OCI-LY1 (cell line): Measurements from ENCODE around the gene KIF16B.

Source experiments
- H2AFZ ChIP-seq: fragments of 200-600 bp; sonication (generic), shearing (Covaris generic); 2 replicates; pipeline ENCODE4 v1.6.0; 2014; ENCODE audit warnings: antibody characterized with exemption, mild to moderate bottlenecking, low read length
- H3F3A ChIP-seq: fragments of 200-600 bp; sonication (generic), shearing (Covaris generic); 2 replicates; pipeline ENCODE4 v1.6.0; 2014; ENCODE audit warnings: mild to moderate bottlenecking, antibody characterized with exemption, low read length, moderate library complexity; ENCODE audit not compliant: insufficient read depth
- H3K27ac ChIP-seq: fragments of 200-600 bp; sonication (generic); 2 replicates; pipeline ENCODE4 v1.5.1; 2014; ENCODE audit warnings: low read length, mixed run types, mild to moderate bottlenecking, low read depth; ENCODE audit not compliant: poor library complexity, severe bottlenecking
- H3K27me3 ChIP-seq: fragments of 200-600 bp; sonication (generic); 2 replicates; pipeline ENCODE4 v1.6.0; 2014; ENCODE audit warnings: antibody characterized with exemption, mild to moderate bottlenecking, low read length, moderate library complexity; ENCODE audit not compliant: insufficient read depth
- H3K36me3 ChIP-seq: fragments of 200-600 bp; sonication (generic); 2 replicates; pipeline ENCODE4 v1.6.1; 2014; ENCODE audit warnings: mild to moderate bottlenecking, antibody characterized with exemption, low read length, moderate library complexity, mixed read lengths; ENCODE audit not compliant: insufficient read depth
- H3K4me1 ChIP-seq: fragments of 200-600 bp; sonication (generic); 2 replicates; pipeline ENCODE4 v1.5.1; 2014; ENCODE audit warnings: mild to moderate bottlenecking, low read length, moderate library complexity; ENCODE audit not compliant: insufficient read depth, severe bottlenecking
- H3K4me2 ChIP-seq: fragments of 200-600 bp; sonication (generic), shearing (Covaris generic); 2 replicates; pipeline ENCODE4 v1.6.1; 2014; ENCODE audit warnings: low read length
- H3K4me3 ChIP-seq: fragments of 200-600 bp; sonication (generic); 2 replicates; pipeline ENCODE4 v1.5.1; 2014; ENCODE audit warnings: low read length, low read depth, mild to moderate bottlenecking, mixed read lengths; ENCODE audit not compliant: poor library complexity, severe bottlenecking
- H3K79me2 ChIP-seq: fragments of 200-600 bp; shearing (Covaris generic); 2 replicates; pipeline ENCODE4 v1.6.1; 2016; ENCODE audit warnings: mixed run types, low read length, mixed read lengths; ENCODE audit not compliant: insufficient read depth
- H3K9ac ChIP-seq: fragments of 200-600 bp; sonication (generic), shearing (Covaris generic); 2 replicates; pipeline ENCODE4 v1.6.1; 2014; ENCODE audit warnings: mild to moderate bottlenecking, low read length, mixed read lengths
- H3K9me2 ChIP-seq: fragments of 200-600 bp; sonication (generic), shearing (Covaris generic); 2 replicates; pipeline ENCODE4 v1.6.1; 2014; ENCODE audit warnings: low read depth, mild to moderate bottlenecking, low read length, mixed read lengths
- H3K9me3 ChIP-seq: fragments of 200-600 bp; shearing (Covaris generic); 2 replicates; pipeline ENCODE4 v1.6.1; 2014; ENCODE audit warnings: low read length, mixed read lengths
- H4K20me1 ChIP-seq: fragments of 200-600 bp; sonication (generic), shearing (Covaris generic); 2 replicates; pipeline ENCODE4 v1.6.0; 2016; ENCODE audit warnings: mild to moderate bottlenecking, low read length; ENCODE audit not compliant: insufficient read depth
- CTCF ChIP-seq: fragments of 200-600 bp; sonication (generic), shearing (Covaris generic); IDR thresholded peaks from 2 replicates; pipeline ENCODE4 v1.5.1; 2017; ENCODE audit warnings: mild to moderate bottlenecking, antibody characterized with exemption, low read length, moderate library complexity, mixed read lengths
- EZH2 ChIP-seq: fragments of 200-600 bp; sonication (generic), shearing (Covaris generic); IDR thresholded peaks from 2 replicates; pipeline ENCODE4 v1.8.0; 2017; ENCODE audit warnings: borderline replicate concordance, mixed run types, mild to moderate bottlenecking, antibody characterized with exemption, low read length, moderate library complexity, mixed read lengths

Gene KIF16B

GRCh38 chr20:16588241-16588640 lies 15.0 kb upstream of the KIF16B start:
- Histone ChIP-seq H3K4me2 (no peak overlapping the region), H3K27me3 (no peaks in the 10 kb centered on the region), H3K9ac (no peak overlapping the region), H4K20me1 (no peaks in the 10 kb centered on the region), H3K9me2 (no peaks in the 10 kb centered on the region), H3K4me3 (no peak overlapping the region), H3K4me1 (no peaks in the 10 kb centered on the region), H3K9me3 (no peaks in the 10 kb centered on the region), H3F3A (no peaks in the 10 kb centered on the region), H3K27ac (no peak overlapping the region), H3K36me3 (no peaks in the 10 kb centered on the region), H2AFZ (no peak overlapping the region), H3K79me2 (no peaks in the 10 kb centered on the region)
- TF ChIP-seq CTCF (no peak), EZH2 (no peak)

GRCh38 chr20:16587066-16587465 lies 13.8 kb upstream of the KIF16B start:
- Histone ChIP-seq H2AFZ (no peak overlapping the region), H3K4me3 (no peak overlapping the region), H3K9me2 (no peaks in the 10 kb centered on the region), H3K36me3 (no peaks in the 10 kb centered on the region), H3K9me3 (no peaks in the 10 kb centered on the region), H3F3A (no peaks in the 10 kb centered on the region), H3K4me2 (no peak overlapping the region), H3K4me1 (no peaks in the 10 kb centered on the region), H3K9ac (no peak overlapping the region), H3K27ac (no peak overlapping the region), H3K79me2 (no peaks in the 10 kb centered on the region), H4K20me1 (no peaks in the 10 kb centered on the region; the same call in 1 of the 2 replicates), H3K27me3 (no peaks in the 10 kb centered on the region)
- no peak for TF ChIP-seq EZH2
- TF ChIP-seq CTCF, result no peak

GRCh38 chr20:16583474-16583873 lies 10.2 kb upstream of the KIF16B start:
- Histone ChIP-seq H3F3A (no peaks in the 10 kb centered on the region), H3K79me2 (no peaks in the 10 kb centered on the region), H3K27ac (no peak overlapping the region), H2AFZ (no peak overlapping the region), H4K20me1 (no peaks in the 10 kb centered on the region; the same call in 1 of the 2 replicates), H3K9me2 (no peaks in the 10 kb centered on the region), H3K4me1 (no peaks in the 10 kb centered on the region), H3K9me3 (no peaks in the 10 kb centered on the region), H3K4me3 (no peak overlapping the region), H3K36me3 (no peaks in the 10 kb centered on the region), H3K9ac (no peak overlapping the region), H3K4me2 (no peak overlapping the region), H3K27me3 (no peaks in the 10 kb centered on the region)
- TF ChIP-seq EZH2, result no peak
- no peak for TF ChIP-seq CTCF
